ENCODE measurements around the gene MXRA7.

MXRA7 gene

GRCh38 chr17:76644995-76645394 is 65.8 kb downstream of the MXRA7 start:
- no peak overlapping the region for H3K4me3 ChIP-seq (ENCODE audit: low read length)
- TF ChIP-seq CTCF (conservative IDR thresholded peaks at IDR 0.05; ENCODE audit: low read length): no peak
- DNase-seq (ENCODE audit: low read depth): no peak

GRCh38 chr17:76643553-76644148 is 67.1 kb downstream of the MXRA7 start, which contains the start of gene ST6GALNAC1:
TSS of gene ST6GALNAC1 (minus strand) at chr17:76643757. CDS start at chr17:76643638, 119 bp downstream.
- no peak for DNase-seq (ENCODE audit: low read depth)
- no peak for TF ChIP-seq CTCF (conservative IDR thresholded peaks at IDR 0.05; ENCODE audit: low read length)
- H3K4me3 ChIP-seq (ENCODE audit: low read length): no peak within 1 kb of the TSS

- no peak for DNase-seq (ENCODE audit: low read depth)
- TF ChIP-seq CTCF (conservative IDR thresholded peaks at IDR 0.05; ENCODE audit: low read length): no peak
- H3K4me3 ChIP-seq (ENCODE audit: low read length): no peak overlapping the region
Measured at GRCh38 chr17:76642994-76643393, 67.8 kb downstream of the MXRA7 start.

GRCh38 chr17:76642032-76642561 is 68.7 kb downstream of the MXRA7 start:
- TF ChIP-seq CTCF (conservative IDR thresholded peaks at IDR 0.05; ENCODE audit: low read length): no peak
- DNase-seq (ENCODE audit: low read depth): no peak
- no peak overlapping the region for H3K4me3 ChIP-seq (ENCODE audit: low read length)

- no peak for DNase-seq (ENCODE audit: low read depth)
- H3K4me3 ChIP-seq (ENCODE audit: low read length): no peak overlapping the region
- TF ChIP-seq CTCF (conservative IDR thresholded peaks at IDR 0.05; ENCODE audit: low read length): no peak
Measured at GRCh38 chr17:76641501-76641900, 69.3 kb downstream of the MXRA7 start.

- no peak for DNase-seq (ENCODE audit: low read depth)
- no peak for TF ChIP-seq CTCF (conservative IDR thresholded peaks at IDR 0.05; ENCODE audit: low read length)
- no peak overlapping the region for H3K4me3 ChIP-seq (ENCODE audit: low read length)
Measured at GRCh38 chr17:76640550-76641380, 70.0 kb downstream of the MXRA7 start.
